GM18511 (cell line): Measurements from ENCODE around the gene MAT2B.
"Not testable (repeated sequence)": the region's sequence is repeated elsewhere in the genome, so short reads cannot be mapped to it uniquely, and the experiment has no call there.

Source experiments
- ATAC-seq: cut with Tn5 transposase; IDR thresholded peaks from one replicate; pipeline ENCODE4 v1.9.1; 2021; ENCODE audit warnings: mild to moderate bottlenecking, moderate library complexity; ENCODE audit not compliant: unreplicated experiment

The MAT2B gene

DNA sequence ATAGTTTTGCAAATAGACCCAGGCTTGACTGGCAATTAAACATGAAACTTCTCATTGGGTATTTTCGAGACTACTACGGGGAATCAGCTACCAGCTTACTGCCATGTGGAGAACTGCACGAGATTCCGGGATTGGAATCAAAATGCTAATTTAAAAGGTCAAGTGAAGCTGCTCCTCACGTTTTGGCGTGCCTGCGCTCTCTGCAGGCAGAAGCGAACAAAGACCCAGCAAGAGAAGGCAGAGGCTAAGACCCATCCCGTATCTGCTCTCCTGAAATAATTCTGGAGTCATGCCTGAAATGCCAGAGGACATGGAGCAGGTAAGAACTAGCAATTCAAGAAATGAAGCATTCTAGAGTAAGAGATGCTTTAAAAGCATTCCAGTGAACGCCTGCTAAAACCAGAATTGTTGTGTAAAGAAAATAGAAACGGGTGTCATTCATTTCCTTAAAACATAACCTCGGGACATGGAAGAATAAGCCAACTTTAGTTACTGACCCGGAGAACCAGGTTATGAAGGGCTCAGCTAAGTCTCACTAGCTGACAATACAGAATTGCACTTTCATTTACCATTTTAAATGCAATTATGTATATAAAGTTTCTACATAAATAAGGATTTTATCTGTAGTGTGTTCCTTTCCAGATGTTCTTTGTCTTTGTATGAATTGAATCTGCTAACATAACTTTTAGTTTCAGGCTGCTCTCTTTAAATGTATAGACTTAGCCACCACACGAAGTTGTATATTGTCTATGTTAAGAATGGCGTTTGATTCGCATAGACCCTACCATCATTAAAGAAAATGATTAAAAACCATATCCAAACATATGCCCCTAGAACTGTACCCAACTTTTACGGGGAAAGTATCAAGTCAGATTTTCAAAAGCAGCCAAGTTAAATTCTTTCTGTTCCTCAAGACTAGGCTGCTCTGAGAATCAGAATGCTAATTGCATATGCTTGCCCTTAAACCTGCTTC, 2.0 kb upstream of the MAT2B start:
- no peak for ATAC-seq

- no peak for ATAC-seq
Observed at GRCh38 chr5:163504079-163504931, 1.1 kb upstream of the MAT2B start.

DNA sequence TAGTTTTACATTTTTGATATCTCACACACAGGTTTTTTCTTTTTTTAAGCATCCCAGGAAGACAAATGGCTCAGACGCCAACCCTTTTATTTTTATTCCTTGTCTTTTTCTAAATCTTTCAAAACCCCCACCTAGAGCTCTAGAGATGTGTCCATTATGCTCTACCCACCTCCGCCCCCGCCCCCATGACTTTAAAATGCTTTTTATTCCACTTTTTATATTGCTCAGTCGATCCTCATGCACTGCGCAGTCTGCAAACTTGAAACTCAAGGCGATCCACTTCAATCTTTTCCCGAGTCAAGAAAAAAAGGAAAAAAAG, 411 bp upstream of the MAT2B start:
- ATAC-seq, result peak; percentile 12

GRCh38 chr5:163506095-163506457, 657 bp downstream of the MAT2B start:
- ATAC-seq, result peak; percentile 16

DNA sequence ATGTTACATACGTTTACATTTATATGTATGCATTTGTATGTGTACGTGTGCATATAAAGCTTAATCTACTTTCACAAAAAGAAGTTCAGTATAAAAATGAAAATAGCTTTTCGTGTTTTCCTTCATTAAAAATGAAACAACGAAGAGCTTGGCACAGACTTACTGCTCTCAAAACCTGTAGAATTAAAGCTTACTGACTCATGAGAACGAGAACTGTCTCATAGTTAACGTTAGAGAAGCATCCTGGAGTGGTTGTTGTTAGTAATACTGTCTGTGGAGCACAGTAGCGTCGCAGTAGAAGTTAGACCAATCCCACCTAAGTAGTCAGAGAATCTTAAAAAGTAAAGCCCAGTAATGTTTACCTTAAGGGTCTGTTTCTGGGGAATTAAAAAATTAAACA, 1.3 kb downstream of the MAT2B start:
- no peak for ATAC-seq

DNA sequence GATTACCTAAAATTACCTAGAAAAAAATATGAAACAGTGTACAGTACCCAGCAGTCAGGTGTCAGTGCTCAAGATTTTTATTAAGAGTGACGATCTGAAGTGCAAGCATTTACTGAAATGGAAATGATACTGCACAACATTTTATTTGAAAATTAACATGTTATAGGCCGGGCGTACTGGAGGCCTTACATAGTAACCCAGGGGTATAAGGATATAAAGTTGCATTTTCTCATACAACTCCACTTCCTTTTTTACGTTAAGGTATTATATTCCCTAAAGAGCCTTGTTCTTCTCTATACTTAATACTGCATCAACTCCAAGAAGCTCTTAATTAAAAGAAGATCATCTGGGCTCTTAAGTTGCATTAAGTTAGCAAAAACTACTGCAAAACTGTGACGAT, 3.3 kb downstream of the MAT2B start:
- ATAC-seq, result no peak

GRCh38 chr5:163509291-163509951, 4.0 kb downstream of the MAT2B start:
- no peak for ATAC-seq

- no peak for ATAC-seq
Observed at GRCh38 chr5:163512526-163512925, 7.1 kb downstream of the MAT2B start.

DNA sequence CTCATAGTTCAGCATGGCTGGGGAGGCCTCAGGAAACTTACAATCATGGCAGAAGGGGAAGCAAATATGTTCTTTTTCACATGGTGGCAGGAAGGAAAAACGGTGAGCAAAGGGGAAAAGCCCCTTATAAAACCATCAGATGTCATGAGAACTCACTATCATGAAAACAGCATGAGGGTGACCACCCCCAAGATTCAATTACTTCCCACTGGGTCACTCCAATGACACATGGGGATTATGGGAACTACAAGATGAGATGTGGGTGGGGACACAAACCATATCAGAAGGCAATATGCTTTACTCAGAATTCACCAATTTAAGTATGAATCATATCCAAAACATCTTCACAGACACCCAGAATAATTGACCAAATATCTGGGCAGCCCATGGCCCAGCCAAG, 19.7 kb downstream of the MAT2B start:
- no peak for ATAC-seq

DNA sequence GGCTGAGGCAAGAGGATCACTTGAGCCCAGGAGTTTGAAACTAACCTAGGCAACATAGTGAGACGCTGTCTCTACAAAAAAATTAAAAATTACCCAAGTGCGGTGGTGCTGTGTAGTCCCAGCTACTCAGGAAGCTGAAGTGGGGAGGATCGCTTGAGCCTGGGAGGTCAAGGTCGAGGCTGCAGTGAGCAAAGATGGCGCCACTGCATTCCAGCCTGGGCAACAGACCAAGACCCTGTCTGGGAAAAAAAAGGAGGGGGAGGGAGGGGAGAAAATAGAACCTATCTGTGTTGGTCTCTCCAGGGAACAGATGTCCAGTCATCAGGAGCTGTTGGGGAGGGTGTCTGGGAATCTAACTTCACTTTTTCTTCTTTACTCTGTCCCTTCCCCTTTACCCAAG, 24.3 kb downstream of the MAT2B start:
- no peak for ATAC-seq

DNA sequence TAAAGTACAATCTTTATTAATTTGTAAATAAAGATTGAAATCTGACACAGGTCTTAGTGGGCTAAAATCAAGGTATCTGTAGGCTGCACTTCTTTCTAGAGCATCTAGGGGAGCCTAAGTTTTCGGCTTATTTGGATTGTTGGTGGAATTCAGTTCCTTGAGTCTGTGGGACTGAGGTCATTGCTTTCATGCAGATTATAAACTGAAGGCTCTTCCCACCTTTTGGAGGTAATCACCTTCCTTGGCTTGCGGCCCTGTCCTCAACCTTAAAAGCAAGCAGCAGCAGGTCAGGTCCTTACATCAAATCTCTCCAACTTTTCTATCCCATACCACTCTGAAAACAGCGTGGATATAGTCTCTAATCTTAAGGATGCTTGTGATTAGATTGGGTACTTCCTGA, 25.9 kb downstream of the MAT2B start:
- no peak for ATAC-seq

DNA sequence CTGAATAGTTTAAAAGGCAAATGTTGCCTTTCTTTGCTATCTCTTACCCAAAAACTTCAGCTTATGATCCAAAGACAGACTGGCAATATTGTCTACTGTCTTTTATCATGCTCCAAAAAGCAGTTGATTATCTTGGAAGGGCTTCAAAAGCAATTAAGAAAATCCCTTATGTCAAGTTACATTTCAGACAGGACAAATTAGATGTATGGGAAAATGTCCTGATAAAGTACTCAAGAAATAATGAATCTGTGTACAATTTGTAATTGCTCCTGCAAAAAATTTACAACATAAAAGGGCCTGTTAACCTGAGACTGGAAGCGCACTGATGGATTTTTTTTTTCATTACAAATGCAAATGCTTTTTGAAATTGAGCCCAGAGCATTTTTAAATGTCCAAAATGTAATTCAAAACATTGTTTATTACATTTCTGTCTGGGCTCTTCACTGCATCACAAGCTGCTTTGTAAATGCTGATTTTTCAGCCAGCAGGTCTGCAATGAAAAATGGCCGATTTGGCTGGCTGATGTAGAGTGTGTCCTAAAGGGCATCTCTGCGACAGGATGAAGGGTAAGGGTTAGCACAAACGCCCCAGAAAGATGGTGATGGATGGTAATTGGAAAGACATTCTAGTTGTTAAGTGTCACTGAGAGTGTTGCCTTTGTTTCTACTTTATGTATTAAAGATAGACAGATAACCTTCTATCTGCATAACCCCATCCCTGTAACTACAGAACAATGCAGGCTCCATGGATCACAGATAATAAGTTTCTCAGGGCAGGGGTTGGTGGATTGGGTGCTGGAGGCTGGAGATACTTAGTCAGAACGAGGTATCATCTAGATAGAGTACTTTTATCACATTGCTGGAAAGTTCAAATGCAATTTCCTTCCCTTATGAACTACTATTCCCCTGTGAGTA, 27.0 kb downstream of the MAT2B start:
- ATAC-seq, result no peak

DNA sequence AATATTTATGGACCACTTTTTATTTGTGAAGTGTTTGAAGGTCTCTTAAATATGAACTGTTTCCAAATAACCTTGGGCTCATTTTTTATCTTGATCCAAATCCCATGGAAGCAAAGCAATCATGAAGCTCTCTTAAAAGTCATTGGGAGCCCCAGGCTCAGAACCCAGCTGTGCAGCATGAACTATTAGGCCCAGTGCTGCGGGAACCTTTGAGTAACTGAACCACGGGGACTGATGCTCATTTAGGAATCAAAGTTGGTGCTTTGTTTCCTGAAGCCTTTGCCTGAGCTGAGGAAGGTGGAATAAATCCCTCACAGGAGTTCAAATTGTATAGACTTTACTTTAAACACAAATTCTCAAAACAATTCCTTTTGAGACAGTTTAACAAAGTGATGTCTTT, 27.8 kb downstream of the MAT2B start:
- ATAC-seq, result no peak

GRCh38 chr5:163534492-163535094, 29.2 kb downstream of the MAT2B start:
- peak; percentile 36 for ATAC-seq

GRCh38 chr5:163535290-163535689, 29.9 kb downstream of the MAT2B start:
- ATAC-seq, result peak; percentile 51

- not testable (repeated sequence) for ATAC-seq
Observed at GRCh38 chr5:163536442-163536841, 31.0 kb downstream of the MAT2B start.

DNA sequence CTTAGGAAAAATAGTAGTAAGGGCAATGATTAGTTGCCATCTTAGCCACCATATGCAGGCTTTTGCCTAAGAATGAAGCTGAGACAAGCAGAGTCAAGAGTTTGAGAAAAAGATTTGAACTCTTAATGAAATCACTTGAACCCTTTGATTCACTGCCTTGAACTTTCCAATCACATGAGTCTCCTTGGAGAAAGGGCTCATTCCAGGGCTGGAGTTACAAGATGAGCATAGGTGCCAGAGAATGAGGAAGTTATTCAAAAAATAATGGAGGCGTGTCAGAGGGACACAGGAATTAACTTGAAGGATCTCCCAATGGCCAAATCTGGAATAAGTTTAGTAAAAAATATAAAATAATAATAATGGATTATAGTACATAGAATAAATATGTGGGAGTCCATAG, 35.3 kb downstream of the MAT2B start:
- no peak for ATAC-seq

GRCh38 chr5:163542771-163543170, 37.4 kb downstream of the MAT2B start:
- ATAC-seq, result no peak

DNA sequence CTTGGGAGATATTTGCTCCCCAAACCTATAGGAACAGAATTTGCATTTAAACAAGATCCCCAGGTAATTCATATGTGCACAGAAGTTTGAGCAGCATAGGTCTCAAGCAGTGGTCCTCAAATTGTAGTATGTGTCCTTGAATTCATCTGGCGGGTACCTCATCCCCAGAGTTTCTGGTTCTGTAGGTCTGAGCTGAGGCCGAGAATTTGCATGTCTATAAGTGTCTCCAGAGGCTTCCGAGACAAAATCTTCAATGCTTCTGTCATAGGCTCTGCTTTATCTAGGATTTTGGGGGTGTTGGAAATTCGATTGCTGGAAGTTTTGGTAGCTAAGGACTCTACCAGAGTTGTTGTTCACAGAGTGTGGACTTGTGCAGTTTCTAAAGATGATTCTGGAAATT, 38.6 kb downstream of the MAT2B start:
- ATAC-seq, result no peak

- no peak for ATAC-seq
Observed at GRCh38 chr5:163544836-163545235, 39.4 kb downstream of the MAT2B start.
